A673 (cell line): ENCODE results near the gene MBL2. TPM values are rescaled to one million over a fixed set of nuclear protein-coding genes. Genes with fewer than 3 reads are reported as not detected.
A peak's percentile ranks its signal among the peaks of the same experiment; 100 is the strongest.

Experiments used
- BruUV-seq: library from RNA; stranded (reverse); fragments of 400-500 nt; replicated peaks from 2 replicates; lab custom pipeline; 2021; lab: Mats Ljungman, UMichigan
- CTCF ChIA-PET: fragments of 300-600 bp; sonication (Branson Sonifier 250); formaldehyde crosslinking; loops from one replicate; lab custom pipeline; 2022; ENCODE audit warnings: antibody characterized with exemption; lab: Charles Lee
- POLR2A ChIA-PET: fragments of 300-600 bp; sonication (Branson Sonifier 250); formaldehyde crosslinking; loops from one replicate; lab custom pipeline; 2022; ENCODE audit warnings: antibody characterized with exemption; ENCODE audit not compliant: low non-redundant PET; lab: Charles Lee
- DNase-seq: peaks from one replicate; pipeline ENCODE4 v3.0.0-alpha.2; 2015; ENCODE audit warnings: low spot score
- H3K27ac ChIP-seq: fragments of 200-600 bp; sonication (generic); 2 replicates; pipeline ENCODE4 v1.5.1; 2016; ENCODE audit warnings: mixed run types, low read depth, mild to moderate bottlenecking, mixed read lengths, antibody characterized with exemption, low read length; ENCODE audit not compliant: poor library complexity, severe bottlenecking
- H3K27me3 ChIP-seq: fragments of 200-600 bp; sonication (generic); replicated peaks from 2 replicates; pipeline ENCODE4 v1.6.1; 2017; ENCODE audit warnings: mixed run types, low read depth, mild to moderate bottlenecking, mixed read lengths, antibody characterized with exemption, low read length; ENCODE audit not compliant: insufficient read depth, poor library complexity
- H3K36me3 ChIP-seq: fragments of 200-600 bp; sonication (generic); 2 replicates; pipeline ENCODE4 v1.6.1; 2016; ENCODE audit warnings: mixed run types, mild to moderate bottlenecking, mixed read lengths, antibody characterized with exemption, low read length; ENCODE audit not compliant: insufficient read depth, poor library complexity, severe bottlenecking
- H3K4me1 ChIP-seq: fragments of 200-600 bp; sonication (generic); 2 replicates; pipeline ENCODE4 v1.6.1; 2017; ENCODE audit warnings: mixed run types, mild to moderate bottlenecking, mixed read lengths, antibody characterized with exemption, low read length; ENCODE audit not compliant: insufficient read depth, poor library complexity, severe bottlenecking
- H3K4me3 ChIP-seq: fragments of 200-600 bp; sonication (generic); 2 replicates; pipeline ENCODE4 v1.5.1; 2016; ENCODE audit warnings: low read depth, mixed run types, mild to moderate bottlenecking, mixed read lengths, low read length; ENCODE audit not compliant: poor library complexity, severe bottlenecking
- H3K9me3 ChIP-seq: fragments of 200-600 bp; sonication (generic); 2 replicates; pipeline ENCODE4 v1.6.1; 2016; ENCODE audit warnings: mixed run types, low read depth, mild to moderate bottlenecking, mixed read lengths, antibody characterized with exemption, low read length; ENCODE audit not compliant: poor library complexity, severe bottlenecking
- EZH2 ChIP-seq: fragments of 200-600 bp; sonication (generic); IDR thresholded peaks from 2 replicates; pipeline ENCODE4 v1.6.1; 2017; ENCODE audit warnings: borderline replicate concordance, low read depth, mild to moderate bottlenecking, mixed read lengths, antibody characterized with exemption, low read length; ENCODE audit not compliant: poor library complexity, severe bottlenecking
- intact Hi-C: fragments of 100-400 bp; cut with micrococcal nuclease; formaldehyde crosslinking; loops from one replicate; pipeline ENCODE4 v1.10.0; 2022; ENCODE audit not compliant: unreplicated experiment
- total RNA-seq: library from RNA; stranded (reverse); gene quantifications from 2 replicates; pipeline ENCODE4 v1.2.3, GENCODE V29; 2021
- TF ChIP-seq, protein P1 (sequence below): fragments of 300-800, 200-600 bp; sonication (generic); conservative IDR thresholded peaks from 2 replicates; pipeline ENCODE4 v1.5.1; 2017; ENCODE audit warnings: low read depth, mild to moderate bottlenecking, antibody characterized with exemption, low read length, moderate library complexity, mixed read lengths

The MBL2 gene
- total RNA-seq, 1 experiment from 2014 or later: not detected

DNA sequence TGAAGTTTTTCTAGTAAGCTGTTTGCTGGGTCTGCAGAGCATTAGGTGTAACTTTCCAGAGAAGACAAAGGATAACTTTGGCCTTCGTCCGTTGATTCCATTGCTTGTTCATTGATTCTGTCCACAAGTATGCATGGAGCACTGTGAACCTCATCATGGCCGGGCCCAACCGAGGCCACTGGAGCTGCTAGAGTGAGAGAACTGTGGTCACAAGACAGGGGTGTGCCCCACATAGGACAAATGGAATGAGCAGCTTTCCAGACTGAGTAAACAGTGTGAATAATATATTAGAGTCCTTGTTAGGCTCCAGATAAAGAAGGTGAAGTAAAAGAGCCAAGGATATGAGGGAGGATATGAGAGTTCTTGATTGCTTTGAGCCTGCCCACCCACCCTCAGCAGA is 24.9 kb downstream of the MBL2 start:
- Histone ChIP-seq H3K27me3 (no peaks in the 10 kb centered on the region), H3K27ac (no peak overlapping the region), H3K4me1 (no peaks in the 10 kb centered on the region), H3K9me3 (no peaks in the 10 kb centered on the region), H3K4me3 (no peak overlapping the region), H3K36me3 (no peaks in the 10 kb centered on the region)
- ChIA-PET POLR2A (no interaction called here), CTCF (no interaction called here)
- intact Hi-C loops: no loop called here
- TF ChIP-seq, protein P1, sequence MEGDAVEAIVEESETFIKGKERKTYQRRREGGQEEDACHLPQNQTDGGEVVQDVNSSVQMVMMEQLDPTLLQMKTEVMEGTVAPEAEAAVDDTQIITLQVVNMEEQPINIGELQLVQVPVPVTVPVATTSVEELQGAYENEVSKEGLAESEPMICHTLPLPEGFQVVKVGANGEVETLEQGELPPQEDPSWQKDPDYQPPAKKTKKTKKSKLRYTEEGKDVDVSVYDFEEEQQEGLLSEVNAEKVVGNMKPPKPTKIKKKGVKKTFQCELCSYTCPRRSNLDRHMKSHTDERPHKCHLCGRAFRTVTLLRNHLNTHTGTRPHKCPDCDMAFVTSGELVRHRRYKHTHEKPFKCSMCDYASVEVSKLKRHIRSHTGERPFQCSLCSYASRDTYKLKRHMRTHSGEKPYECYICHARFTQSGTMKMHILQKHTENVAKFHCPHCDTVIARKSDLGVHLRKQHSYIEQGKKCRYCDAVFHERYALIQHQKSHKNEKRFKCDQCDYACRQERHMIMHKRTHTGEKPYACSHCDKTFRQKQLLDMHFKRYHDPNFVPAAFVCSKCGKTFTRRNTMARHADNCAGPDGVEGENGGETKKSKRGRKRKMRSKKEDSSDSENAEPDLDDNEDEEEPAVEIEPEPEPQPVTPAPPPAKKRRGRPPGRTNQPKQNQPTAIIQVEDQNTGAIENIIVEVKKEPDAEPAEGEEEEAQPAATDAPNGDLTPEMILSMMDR: no peak
- no peak for TF ChIP-seq EZH2
- no peak for DNase-seq
- BruUV-seq: no TSS peak

DNA sequence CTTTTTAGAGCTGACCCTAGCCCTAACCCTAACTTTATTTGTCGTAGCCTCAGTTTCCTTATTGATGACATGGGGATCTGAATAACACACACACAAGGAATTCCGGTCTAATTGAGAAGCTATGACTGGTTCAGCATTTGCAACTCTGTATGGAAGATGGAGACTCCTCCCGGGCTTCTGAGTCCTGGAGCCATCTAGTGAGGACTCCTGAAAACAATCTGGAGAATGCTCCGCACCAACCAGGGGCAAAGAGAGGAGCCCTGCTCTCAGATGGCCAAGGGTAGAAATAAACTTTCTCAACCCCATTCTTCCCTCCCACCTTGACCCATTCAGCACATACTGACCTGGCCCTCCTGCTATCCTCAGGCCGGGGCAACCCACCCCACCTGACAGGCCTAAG is 26.4 kb downstream of the MBL2 start:
- Histone ChIP-seq H3K4me3 (no peak overlapping the region), H3K27ac (no peak overlapping the region), H3K27me3 (no peaks in the 10 kb centered on the region), H3K36me3 (no peaks in the 10 kb centered on the region), H3K4me1 (no peaks in the 10 kb centered on the region), H3K9me3 (no peaks in the 10 kb centered on the region)
- intact Hi-C loops: no loop called here
- DNase-seq: peak; percentile 30
- CTCF ChIA-PET: interaction anchor here (1.6 kb wide), 1 partner anchor 438 kb away, joined by 5 read pairs; no protein-coding TSS in a partner anchor
- TF ChIP-seq, protein P1: peak; percentile 30
- no peak for TF ChIP-seq EZH2
- POLR2A ChIA-PET: no interaction called here
- BruUV-seq: no TSS peak

DNA sequence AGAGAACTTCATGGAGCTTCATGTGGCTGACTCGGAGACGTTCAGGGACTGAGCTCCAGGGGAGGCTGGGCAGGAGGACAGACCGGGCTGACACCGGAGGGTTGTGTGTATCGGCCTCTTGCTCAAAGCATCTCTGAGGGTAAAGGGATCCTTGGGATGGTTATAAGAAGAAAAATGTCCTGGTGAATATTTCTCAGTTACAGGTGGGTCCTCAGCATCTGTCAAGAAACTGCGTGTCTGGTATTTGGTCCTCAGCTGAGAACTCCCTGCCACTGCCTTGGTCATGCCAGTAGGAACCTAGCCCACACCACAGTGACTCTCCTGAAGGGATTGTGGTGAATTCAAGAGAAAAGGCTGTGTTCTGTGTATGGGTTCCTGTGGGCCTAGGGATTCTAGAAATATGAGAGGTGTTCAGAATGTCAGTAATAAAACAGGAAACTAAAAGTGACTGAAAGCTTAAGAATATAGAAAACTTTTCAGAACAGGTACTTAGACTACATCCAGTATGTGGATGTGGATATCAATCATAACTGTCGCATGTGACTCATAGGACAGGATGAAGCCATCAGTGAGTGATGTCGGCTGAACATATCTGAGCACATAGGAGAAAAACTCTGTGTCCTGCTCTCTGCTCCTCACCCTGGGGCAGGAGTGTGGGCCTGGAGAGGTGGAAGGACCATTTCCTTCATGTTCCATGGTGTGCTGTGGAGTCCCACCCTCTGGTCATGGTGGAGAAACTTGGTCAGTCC is 28.4 kb downstream of the MBL2 start:
- no peak overlapping the region for H3K27ac ChIP-seq
- POLR2A ChIA-PET: no interaction called here
- intact Hi-C loops: no loop called here
- BruUV-seq: no TSS peak
- TF ChIP-seq, protein P1: no peak
- TF ChIP-seq EZH2: no peak
- no peak for DNase-seq
- CTCF ChIA-PET: no interaction called here
- H3K9me3 ChIP-seq: no peaks in the 10 kb centered on the region
- no peaks in the 10 kb centered on the region for H3K36me3 ChIP-seq
- H3K4me1 ChIP-seq: no peaks in the 10 kb centered on the region
- H3K27me3 ChIP-seq: no peaks in the 10 kb centered on the region
- no peak overlapping the region for H3K4me3 ChIP-seq
